Naive thymus-derived CD4-positive, alpha-beta T cell (primary cell): ENCODE data around the gene RAB11A. TPM values are rescaled to one million over a fixed set of nuclear protein-coding genes. Genes with fewer than 3 reads are reported as not detected.
A peak's percentile ranks its signal among the peaks of the same experiment; 100 is the strongest.

ENCODE experiments used
- ATAC-seq: fragments of 150-1000 bp; cut with Tn5 transposase; 2 replicates; pipeline ENCODE4 v1.10.0; 2021; ENCODE audit warnings: mild to moderate bottlenecking, moderate library complexity
- CTCF ChIA-PET: fragments of 350-600 bp; sonication (Branson Sonifier 250); formaldehyde crosslinking; loops from one replicate; lab custom pipeline; 2021; ENCODE audit warnings: antibody characterized with exemption; lab: Charles Lee
- POLR2A ChIA-PET: fragments of 350-600 bp; sonication (Branson Sonifier 250); formaldehyde crosslinking; loops from one replicate; lab custom pipeline; 2021; ENCODE audit warnings: antibody characterized with exemption, inconsistent platforms; lab: Charles Lee
- DNase-seq, 9 donors: peaks; one replicate each; pipeline versions ENCODE4 v3.0.0 to v3.0.0-alpha.2; 2020 to 2022; ENCODE audit warnings: mixed read lengths in 1 of 9
- H3K27ac ChIP-seq: one replicate; pipeline ENCODE4 v1.7.0; 2013; ENCODE audit warnings: mild to moderate bottlenecking, low read depth, low read length, moderate library complexity
- H3K27me3 ChIP-seq, 2 donors: one replicate each; pipeline ENCODE4 v1.7.0; 2013; ENCODE audit warnings: low read length in 2 of 2, mild to moderate bottlenecking in 2 of 2, moderate library complexity in 2 of 2; ENCODE audit not compliant: control insufficient read depth in 2 of 2, insufficient read depth in 2 of 2
- H3K36me3 ChIP-seq, 3 experiments: 1 replicate in 2 of 3; 2 replicates in 1 of 3; pipeline ENCODE4 v1.7.0; 2013; ENCODE audit warnings: low read length in 3 of 3, mild to moderate bottlenecking in 3 of 3, moderate library complexity in 1 of 3; ENCODE audit not compliant: insufficient read depth in 3 of 3, control insufficient read depth in 2 of 3
- H3K4me1 ChIP-seq, 2 donors: one replicate each; pipeline ENCODE4 v1.7.0; 2013; ENCODE audit warnings: low read length in 2 of 2, mild to moderate bottlenecking in 2 of 2, moderate library complexity in 1 of 2; ENCODE audit not compliant: control insufficient read depth in 2 of 2, insufficient read depth in 2 of 2
- H3K4me3 ChIP-seq: 2 replicates; pipeline ENCODE4 v1.7.0; 2013; ENCODE audit warnings: mild to moderate bottlenecking, low read length
- H3K9me3 ChIP-seq, 3 experiments: 1 replicate in 2 of 3; 2 replicates in 1 of 3; pipeline ENCODE4 v1.7.0; 2013; ENCODE audit warnings: low read length in 3 of 3; ENCODE audit not compliant: control insufficient read depth in 2 of 3
- H3K27ac Mint-ChIP-seq, 9 donors: one replicate each; pipeline ENCODE4 v1.8.0; 2020 to 2022; ENCODE audit warnings: mixed read lengths in 9 of 9, mild to moderate bottlenecking in 8 of 9, moderate library complexity in 5 of 9, inconsistent platforms in 2 of 9
- H3K27me3 Mint-ChIP-seq, 5 donors: one replicate each; pipeline ENCODE4 v1.8.0; 2021 to 2022; ENCODE audit warnings: mixed read lengths in 5 of 5, mild to moderate bottlenecking in 1 of 5
- H3K36me3 Mint-ChIP-seq, 5 donors: one replicate each; pipeline ENCODE4 v1.8.0; 2020 to 2022; ENCODE audit warnings: mixed read lengths in 5 of 5, mild to moderate bottlenecking in 3 of 5, inconsistent platforms in 1 of 5
- H3K4me1 Mint-ChIP-seq, 7 donors: one replicate each; pipeline ENCODE4 v1.8.0; 2020 to 2022; ENCODE audit warnings: mixed read lengths in 7 of 7, mild to moderate bottlenecking in 3 of 7, inconsistent platforms in 1 of 7
- H3K4me3 Mint-ChIP-seq, 10 donors: one replicate each; pipeline ENCODE4 v1.8.0; 2020 to 2022; ENCODE audit warnings: mild to moderate bottlenecking in 10 of 10, mixed read lengths in 10 of 10, moderate library complexity in 6 of 10, inconsistent platforms in 2 of 10
- H3K9me3 Mint-ChIP-seq, 11 donors: one replicate each; pipeline ENCODE4 v1.8.0; 2020 to 2022; ENCODE audit warnings: mixed read lengths in 11 of 11, mild to moderate bottlenecking in 4 of 11, inconsistent platforms in 1 of 11, moderate library complexity in 1 of 11
- intact Hi-C, 2 donors: fragments of 100-400 bp; cut with micrococcal nuclease; formaldehyde crosslinking; loops; one replicate each; pipeline ENCODE4 v1.15.1; 2023
- polyA plus RNA-seq, 2 donors: library from polyadenylated mRNA; unstranded; fragments of 300-500 nt; fragmentation: Illumina TruSeq; gene quantifications; one replicate each; pipeline ENCODE4 v1.2.3, GENCODE V29; 2021
- total RNA-seq, 6 experiments: library from RNA in 5 of 6; stranded (reverse) in 5 of 6; gene quantifications; 1 replicate in 5 of 6; 2 replicates in 1 of 6; pipeline ENCODE4 v1.2.3 and lab custom pipeline; 2021 to 2026

RAB11A gene
- total and polyA plus RNA-seq, 7 experiments from 2014 or later: 80.9 to 224 (median 112) TPM

- Histone ChIP-seq H3K27me3 (no peaks in the 10 kb centered on the region), H3K36me3 (no peaks in the 10 kb centered on the region), H3K4me3 (peak overlapping the region; percentile 19), H3K9me3 (no peaks in the 10 kb centered on the region), H3K27ac (peak overlapping the region; percentile 68), H3K4me1 (peaks cover 34 to 42% of the 10 kb centered on the region in 2 donors)
- Mint-ChIP-seq H3K4me1 (peaks cover 24 to 61% (median 51%) of the 10 kb centered on the region in 7 donors), H3K27me3 (no peaks in the 10 kb centered on the region), H3K9me3 (no peaks in the 10 kb centered on the region), H3K27ac (peak overlapping the region; percentile 87 to 99 (median 95)), H3K4me3 (peak overlapping the region; percentile 73 to 87 (median 83)), H3K36me3 (no peaks in the 10 kb centered on the region)
- intact Hi-C loops: loop anchor here (1.0 to 2.0 kb wide), 2 partner anchors 15 to 41 kb away; partner anchors contain the start of gene DENND4A (in 1 of the 2)
- DNase-seq (peak in 3 of 9 donors; percentile 7 to 41 (median 25)), ATAC-seq (no peak)
- ChIA-PET POLR2A (interaction anchor here (0.5 to 6.6 kb wide), 9 partner anchors 10 to 515 kb away, joined by 3 to 67 read pairs (median 4); partner anchors contain the start of genes DENND4A and RAB11A), CTCF (interaction anchor here (0.6 to 2.2 kb wide), 10 partner anchors 14 to 275 kb away, joined by 3 to 11 read pairs (median 4); partner anchors contain the start of genes DENND4A and RAB11A)
These were observed 35.6 kb upstream of the RAB11A start for GRCh38 chr15:65833501-65834205.

GRCh38 chr15:65834603-65835282, 34.5 kb upstream of the RAB11A start:
- Mint-ChIP-seq H3K27ac (peak overlapping the region in 8 of 9 donors; percentile 27 to 95 (median 49)), H3K4me3 (no peak overlapping the region), H3K4me1 (peaks cover 20 to 50% (median 43%) of the 10 kb centered on the region in 7 donors), H3K27me3 (no peaks in the 10 kb centered on the region), H3K9me3 (no peaks in the 10 kb centered on the region), H3K36me3 (no peaks in the 10 kb centered on the region)
- H3K27me3 ChIP-seq: no peaks in the 10 kb centered on the region
- H3K4me3 ChIP-seq: no peak overlapping the region
- H3K9me3 ChIP-seq: no peaks in the 10 kb centered on the region
- intact Hi-C loops: no loop called here
- H3K4me1 ChIP-seq: peaks cover 24 to 31% of the 10 kb centered on the region in 2 donors
- CTCF ChIA-PET: interaction anchor here (0.6 to 2.2 kb wide), 6 partner anchors 14 to 276 kb away, joined by 3 to 9 read pairs (median 4); partner anchors contain the start of gene DENND4A
- ATAC-seq (no peak), DNase-seq (no peak)
- no peaks in the 10 kb centered on the region for H3K36me3 ChIP-seq
- POLR2A ChIA-PET: interaction anchor here (0.6 to 6.6 kb wide), 4 partner anchors 16 to 49 kb away, joined by 3 to 67 read pairs (median 8); partner anchors contain the start of gene DENND4A
- no peak overlapping the region for H3K27ac ChIP-seq

GRCh38 chr15:65835447-65835846, 33.8 kb upstream of the RAB11A start:
- no peaks in the 10 kb centered on the region for H3K27me3 Mint-ChIP-seq
- H3K36me3 Mint-ChIP-seq: no peaks in the 10 kb centered on the region
- H3K4me1 ChIP-seq: peaks cover 24 to 30% of the 10 kb centered on the region in 2 donors
- no peaks in the 10 kb centered on the region for H3K9me3 Mint-ChIP-seq
- no peak for ATAC-seq
- H3K4me1 Mint-ChIP-seq: peaks cover 20 to 46% (median 40%) of the 10 kb centered on the region in 7 donors
- no peak overlapping the region for H3K4me3 Mint-ChIP-seq
- CTCF ChIA-PET: interaction anchor here (0.6 to 2.2 kb wide), 5 partner anchors 13 to 197 kb away, joined by 3 to 9 read pairs (median 4); partner anchors contain the start of gene DENND4A
- no peaks in the 10 kb centered on the region for H3K36me3 ChIP-seq
- no peaks in the 10 kb centered on the region for H3K9me3 ChIP-seq
- DNase-seq: no peak
- no peaks in the 10 kb centered on the region for H3K27me3 ChIP-seq
- no peak overlapping the region for H3K27ac ChIP-seq
- H3K27ac Mint-ChIP-seq: peak overlapping the region in 3 of 9 donors; percentile 59 to 93 (median 87)
- intact Hi-C loops: no loop called here
- POLR2A ChIA-PET: interaction anchor here (6.6 kb wide), 1 partner anchor 43 kb away, joined by 67 read pairs; the partner anchor contains the start of gene DENND4A
- H3K4me3 ChIP-seq: no peak overlapping the region

DNA sequence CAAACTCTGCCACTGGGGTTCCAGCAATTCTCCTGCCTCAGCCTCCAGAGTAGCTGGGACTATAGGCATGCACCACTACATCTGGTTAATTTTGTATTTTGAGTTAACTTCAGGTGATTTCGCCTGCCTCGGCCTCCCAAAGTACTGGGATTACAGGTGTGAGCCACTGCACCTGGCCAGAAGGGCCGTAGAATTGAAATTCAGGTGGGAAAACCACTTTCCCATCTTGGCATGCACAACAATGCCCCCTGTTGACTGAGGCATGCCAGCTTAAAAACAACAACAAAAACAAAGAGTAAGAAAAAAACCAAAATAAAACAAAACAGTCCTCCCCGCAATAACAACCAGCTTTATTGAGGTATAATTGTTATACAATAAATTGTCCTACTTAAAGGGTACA, 32.6 kb upstream of the RAB11A start:
- Histone ChIP-seq H3K27me3 (no peaks in the 10 kb centered on the region), H3K4me1 (peaks cover 23 to 26% of the 10 kb centered on the region in 2 donors), H3K36me3 (no peaks in the 10 kb centered on the region), H3K27ac (no peak overlapping the region), H3K4me3 (no peak overlapping the region), H3K9me3 (no peaks in the 10 kb centered on the region)
- POLR2A ChIA-PET: interaction anchor here (0.6 to 6.6 kb wide), 3 partner anchors 18 to 45 kb away, joined by 3 to 67 read pairs (median 8); partner anchors contain the start of gene DENND4A
- Mint-ChIP-seq H3K27me3 (peaks cover 0 to under 1% (median 0%) of the 10 kb centered on the region in 5 donors), H3K36me3 (no peaks in the 10 kb centered on the region), H3K4me3 (no peak overlapping the region), H3K27ac (peak overlapping the region in 1 of 9 donors; percentile 69), H3K9me3 (no peaks in the 10 kb centered on the region), H3K4me1 (peaks cover 20 to 38% (median 32%) of the 10 kb centered on the region in 7 donors)
- DNase-seq: no peak
- ATAC-seq: no peak
- CTCF ChIA-PET: no interaction called here
- intact Hi-C loops: no loop called here

- no peak overlapping the region for H3K27ac ChIP-seq
- no peak overlapping the region for H3K4me3 ChIP-seq
- no peaks in the 10 kb centered on the region for H3K9me3 ChIP-seq
- Mint-ChIP-seq H3K36me3 (no peaks in the 10 kb centered on the region), H3K27me3 (peaks cover 0 to 4% (median 0%) of the 10 kb centered on the region in 5 donors), H3K27ac (peak overlapping the region in 3 of 9 donors; percentile 28 to 38 (median 34)), H3K4me3 (peak overlapping the region in 1 of 10 donors; percentile 37), H3K9me3 (no peaks in the 10 kb centered on the region), H3K4me1 (peaks cover 17 to 29% (median 25%) of the 10 kb centered on the region in 7 donors)
- H3K27me3 ChIP-seq: no peaks in the 10 kb centered on the region
- ChIA-PET CTCF (interaction anchor here (0.5 to 0.7 kb wide), 2 partner anchors 22 to 798 kb away, joined by 3 to 4 read pairs; no protein-coding TSS in a partner anchor), POLR2A (interaction anchor here (1.0 to 6.6 kb wide), 2 partner anchors 12 to 45 kb away, joined by 3 to 67 read pairs; partner anchors contain the start of gene DENND4A)
- ATAC-seq: peak; percentile 40
- intact Hi-C loops: no loop called here
- DNase-seq: no peak
- no peaks in the 10 kb centered on the region for H3K36me3 ChIP-seq
- peaks cover 14 to 18% of the 10 kb centered on the region in 2 donors for H3K4me1 ChIP-seq
These were observed 31.7 kb upstream of the RAB11A start for GRCh38 chr15:65837301-65838294.
